Erythroblast (primary cell): ENCODE measurements around the gene HIGD1A.

Experiments used
- GATA1 ChIP-seq: IDR thresholded peaks from 2 replicates; pipeline ENCODE4 v1.6.1; 2011; ENCODE audit warnings: low read depth, mild to moderate bottlenecking, control low read depth, low read length, moderate library complexity
- POLR2A ChIP-seq: IDR thresholded peaks from 2 replicates; pipeline ENCODE4 v1.6.1; 2011; ENCODE audit warnings: mild to moderate bottlenecking, low read length

GRCh38 chr3:42749025-42749752 is 55.1 kb downstream of the HIGD1A start:
- TF ChIP-seq POLR2A: no peak
- no peak for TF ChIP-seq GATA1
